HuH-7.5 (cell line): ENCODE data around the gene EIF4EBP2.

Experiments used
- DNase-seq: peaks from one replicate; pipeline ENCODE4 v3.0.0; 2011; ENCODE audit warnings: low spot score

The EIF4EBP2 gene

DNA sequence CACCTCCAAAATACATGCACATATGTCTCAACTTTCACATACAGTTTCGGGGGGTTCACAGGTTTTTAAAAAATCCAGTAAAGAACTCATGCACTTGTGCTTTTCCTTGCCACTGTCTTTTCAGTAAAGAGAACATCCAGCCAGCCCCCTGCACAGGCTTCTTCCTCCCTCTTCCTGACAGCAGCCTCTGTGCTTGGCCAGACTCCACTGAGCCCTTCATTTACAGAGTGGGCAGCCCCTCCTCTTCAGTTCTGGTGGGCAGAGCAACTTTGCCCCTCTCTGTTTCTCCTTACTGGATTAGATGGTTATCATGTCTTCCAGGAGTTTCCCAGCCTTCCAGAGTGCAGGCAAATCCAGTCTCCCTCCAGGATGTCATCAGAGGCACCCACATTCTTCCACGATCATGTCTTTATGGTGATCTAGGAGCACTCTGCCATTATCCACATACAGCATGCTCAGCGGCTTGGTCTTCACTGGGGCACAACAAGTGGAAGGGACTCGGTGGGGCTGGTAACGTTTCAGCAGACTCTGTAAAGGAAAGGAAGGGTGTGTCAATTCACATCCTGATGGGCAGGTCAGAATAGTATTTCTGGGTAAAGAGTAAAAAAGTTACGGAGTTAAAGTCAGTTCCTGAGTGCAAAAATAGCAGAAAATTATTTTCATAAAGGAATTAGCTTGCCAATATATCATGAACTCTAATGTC, 28.8 kb downstream of the EIF4EBP2 start:
- DNase-seq = no peak

DNA sequence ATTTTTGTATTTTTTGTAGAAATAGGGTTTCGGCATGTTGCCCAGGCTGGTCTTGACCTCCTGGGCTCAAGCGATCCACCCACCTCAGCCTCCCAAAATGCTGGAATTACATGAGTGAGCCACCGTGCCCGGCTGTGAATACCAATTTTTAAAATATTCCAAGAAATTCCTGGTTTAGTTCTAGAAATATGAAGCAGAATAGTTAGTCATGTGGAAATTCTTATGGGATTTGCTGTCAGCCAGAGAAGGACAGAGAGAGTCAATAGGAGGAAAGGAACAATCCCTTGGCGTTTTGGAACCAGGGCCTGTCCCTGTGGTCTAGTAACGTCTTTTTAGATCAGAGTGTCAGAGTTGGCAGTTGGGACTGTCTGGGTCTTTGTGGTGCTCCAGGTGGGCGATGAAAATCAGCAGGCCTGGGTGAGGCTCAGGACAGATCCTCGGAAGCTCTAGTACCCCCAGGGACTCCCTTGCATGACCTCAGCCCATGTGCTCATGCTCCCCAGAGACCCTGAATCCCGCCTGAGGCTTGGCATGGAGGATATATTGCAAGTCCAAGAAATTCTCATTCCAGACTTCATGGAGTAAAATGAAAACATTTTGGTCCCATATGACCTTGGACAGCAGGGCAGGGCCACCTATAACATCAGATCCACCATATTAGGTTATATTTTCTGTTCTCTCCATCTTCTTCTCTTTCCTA, 29.8 kb downstream of the EIF4EBP2 start:
- DNase-seq = no peak

DNA sequence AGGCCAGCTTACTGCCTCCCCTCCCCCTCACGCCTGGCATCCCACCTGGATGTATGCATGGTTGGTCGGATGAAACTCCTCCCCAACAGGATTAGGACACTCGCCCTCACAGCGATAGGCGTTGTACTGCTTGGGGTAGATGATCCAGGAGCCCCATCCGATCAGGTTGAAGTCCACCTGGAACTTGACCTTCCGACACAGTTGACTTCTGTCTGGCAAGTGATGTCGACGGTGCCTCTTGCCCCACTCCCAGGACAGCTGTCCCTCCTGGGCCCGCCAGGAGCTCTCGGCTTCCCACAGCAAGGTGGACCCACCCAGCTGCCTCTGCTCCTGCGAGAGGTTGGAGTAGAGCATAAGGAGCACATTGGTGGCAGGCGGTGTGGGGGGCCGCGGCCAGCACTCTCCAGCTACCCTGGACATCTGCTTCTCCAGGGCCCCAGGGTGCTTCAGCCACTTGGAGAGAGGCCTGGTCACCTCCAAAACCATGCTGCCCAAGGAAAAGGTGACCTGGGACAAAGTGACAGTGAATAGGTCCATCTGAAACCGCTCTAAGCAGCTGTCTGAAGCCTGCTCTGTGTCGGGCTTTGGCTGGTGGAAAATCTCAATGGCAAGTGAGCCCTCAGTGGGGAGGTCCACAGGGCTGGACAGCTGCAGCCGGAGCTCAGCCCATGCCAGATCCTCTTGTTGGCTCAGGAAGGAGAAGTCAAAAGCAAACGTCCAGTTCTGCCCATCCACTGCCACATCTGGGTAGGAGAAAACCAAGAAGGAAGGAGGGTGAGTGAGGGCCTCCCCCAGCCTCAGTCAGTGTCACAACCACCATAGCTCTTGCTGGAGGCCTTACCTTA, 31.5 kb downstream of the EIF4EBP2 start:
- no peak for DNase-seq

DNA sequence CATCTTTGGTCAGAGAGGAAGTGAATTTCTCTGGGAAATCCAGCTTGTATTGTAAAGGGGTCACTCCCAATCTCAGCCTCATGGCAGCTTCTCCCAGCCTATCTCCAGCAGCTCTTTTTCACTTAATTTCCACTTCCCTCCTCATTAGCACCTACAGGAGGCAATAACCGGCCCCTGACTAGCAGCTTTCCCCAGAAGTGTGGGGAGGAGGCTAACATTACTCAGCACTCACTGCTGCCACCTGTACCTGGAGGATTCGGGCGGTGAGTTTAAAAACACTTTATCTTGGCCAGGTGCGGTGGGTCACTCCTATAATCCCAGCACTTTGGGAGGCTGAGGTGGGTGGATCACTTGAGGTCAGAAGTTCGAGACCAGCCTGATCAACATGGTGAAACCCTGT, 33.8 kb downstream of the EIF4EBP2 start:
- DNase-seq = no peak

GRCh38 chr10:70440296-70441160, 36.6 kb downstream of the EIF4EBP2 start:
- no peak for DNase-seq

DNA sequence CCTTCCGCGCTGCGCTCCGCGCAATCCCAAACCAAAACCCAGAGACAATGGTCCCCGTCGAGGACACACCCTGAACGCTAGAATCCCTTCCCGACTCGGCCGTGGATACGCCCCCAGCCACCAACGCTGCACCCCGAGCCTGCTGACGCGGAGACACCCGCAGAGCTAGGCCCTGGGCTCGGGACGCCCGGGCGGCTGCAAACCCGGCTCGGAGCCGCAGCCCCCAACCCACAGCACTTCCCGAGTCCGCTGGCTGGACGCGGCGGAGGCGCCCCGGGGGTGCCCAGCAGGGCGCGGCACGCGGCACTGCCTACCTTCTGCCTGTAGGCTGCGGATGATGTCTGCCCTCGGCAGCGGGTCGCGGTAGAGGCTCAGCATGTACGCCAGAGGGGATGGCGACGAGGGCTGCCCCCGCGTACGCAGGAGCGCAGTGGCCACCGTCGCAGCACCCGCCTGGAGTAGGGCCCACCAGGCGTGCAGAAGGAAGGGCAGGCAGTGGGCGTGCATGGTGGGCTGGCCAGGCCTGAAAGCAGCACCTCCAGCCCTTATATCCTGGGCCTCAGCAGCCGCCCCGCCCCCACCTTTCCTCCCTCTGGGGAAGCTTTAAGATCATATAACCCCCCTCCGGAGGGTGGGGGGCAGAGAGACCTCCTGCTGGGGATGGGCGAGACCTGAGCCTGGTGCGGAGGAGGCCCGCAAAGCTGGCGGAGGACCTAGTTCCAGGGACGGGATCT, 37.4 kb downstream of the EIF4EBP2 start, which contains the start of gene NODAL:
Gene NODAL (minus strand): TSS at position 521 of the 734 bp plus-strand sequence. CDS start 14 bp downstream, at position 507.
- no peak for DNase-seq

- DNase-seq = no peak
These were observed 38.0 kb downstream of the EIF4EBP2 start for GRCh38 chr10:70441895-70442309.

GRCh38 chr10:70442332-70442988, 38.5 kb downstream of the EIF4EBP2 start:
- no peak for DNase-seq

- no peak for DNase-seq
These were observed 40.8 kb downstream of the EIF4EBP2 start for GRCh38 chr10:70444744-70445143.

- no peak for DNase-seq
These were observed 42.0 kb downstream of the EIF4EBP2 start for GRCh38 chr10:70445718-70446657.

GRCh38 chr10:70448236-70448635, 44.3 kb downstream of the EIF4EBP2 start:
- no peak for DNase-seq

- DNase-seq = no peak
These were observed 51.3 kb downstream of the EIF4EBP2 start for GRCh38 chr10:70455213-70455630.

DNA sequence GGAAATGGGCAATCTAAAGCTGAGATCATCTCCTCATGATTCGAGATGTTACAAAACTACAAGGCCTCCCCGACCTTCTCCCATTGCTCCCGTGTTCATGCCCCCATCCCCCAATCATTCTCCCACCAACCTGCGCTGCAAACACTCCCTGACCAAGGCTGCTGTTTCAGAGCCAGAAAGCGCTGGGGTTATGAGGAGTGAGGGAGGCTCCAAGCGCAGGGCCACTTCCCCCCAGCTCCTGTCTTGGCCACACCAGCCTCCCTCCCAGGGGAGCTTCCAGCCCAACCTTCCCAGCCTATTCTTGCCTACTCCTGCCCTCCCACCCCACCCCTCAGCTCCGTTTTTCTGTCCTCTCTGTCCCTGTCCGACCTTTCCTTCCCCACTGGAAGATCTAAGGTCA, 52.2 kb downstream of the EIF4EBP2 start:
- DNase-seq = no peak

DNA sequence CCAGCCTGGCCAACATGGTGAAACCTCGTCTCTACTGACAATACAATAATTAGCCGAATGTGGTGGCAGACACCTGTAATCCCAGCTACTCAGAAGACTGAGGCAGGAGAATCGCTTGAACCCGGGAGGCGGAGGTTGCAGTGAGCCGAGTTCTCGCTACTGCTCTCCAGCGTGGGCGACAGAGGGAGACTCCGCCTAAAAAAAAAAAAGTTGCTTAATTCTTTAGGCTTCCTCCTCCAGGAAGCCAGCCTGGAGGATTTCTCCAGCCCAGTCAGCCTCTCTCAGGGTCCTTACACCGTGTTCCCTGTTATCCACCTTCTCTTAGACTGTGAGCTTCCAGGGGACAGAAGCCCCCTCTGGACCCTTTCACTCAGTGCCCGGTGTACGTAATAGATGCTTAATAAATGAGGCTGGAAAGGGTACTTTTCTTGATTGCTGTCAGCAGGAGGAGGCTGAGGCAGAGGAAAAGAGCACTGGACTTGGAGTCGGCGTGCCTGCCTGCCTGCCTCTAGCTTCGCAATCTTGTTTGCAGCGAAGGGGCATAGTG, 53.9 kb downstream of the EIF4EBP2 start:
- DNase-seq = no peak

GRCh38 chr10:70458329-70459060, 54.5 kb downstream of the EIF4EBP2 start:
- peak; percentile 34 for DNase-seq

- DNase-seq = no peak
These were observed 55.3 kb downstream of the EIF4EBP2 start for GRCh38 chr10:70459061-70459773.

GRCh38 chr10:70459774-70460490, 56.0 kb downstream of the EIF4EBP2 start:
- no peak for DNase-seq
